ENCODE results near the gene SFXN5.

DNA sequence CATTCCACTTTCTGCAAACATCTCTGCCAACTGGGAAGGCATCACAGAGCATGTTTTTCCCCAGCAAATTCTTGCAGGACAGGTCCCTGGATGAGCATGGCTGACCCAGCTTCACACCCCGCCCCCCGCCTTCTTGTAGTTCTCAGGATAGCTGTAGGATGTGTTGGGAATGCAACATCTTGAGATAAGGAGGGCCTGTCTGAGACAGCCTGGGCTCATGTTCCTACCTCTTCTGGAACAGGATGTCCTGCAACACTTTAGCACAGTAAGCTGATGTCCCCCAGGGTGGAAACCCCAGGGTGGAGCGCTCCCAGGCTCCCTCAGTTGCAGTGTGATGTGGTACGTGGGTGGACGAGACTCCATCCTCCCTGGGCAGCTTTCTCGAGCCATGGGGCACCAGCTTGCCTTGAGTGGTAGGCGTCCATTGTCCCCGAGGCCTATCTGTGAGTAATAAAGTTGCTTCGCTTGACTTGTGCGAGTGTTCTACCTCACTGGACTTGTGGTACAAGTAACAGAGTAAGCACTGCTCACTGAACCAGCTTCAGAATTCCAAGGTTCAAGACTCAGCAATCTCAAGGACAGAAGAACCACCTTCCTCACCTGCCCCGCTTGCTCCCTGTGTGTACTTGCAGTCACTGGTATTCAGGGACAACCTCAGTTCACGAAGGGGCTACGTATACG lies 105.6 kb downstream of the SFXN5 start:
- TF ChIP-seq, protein P1, sequence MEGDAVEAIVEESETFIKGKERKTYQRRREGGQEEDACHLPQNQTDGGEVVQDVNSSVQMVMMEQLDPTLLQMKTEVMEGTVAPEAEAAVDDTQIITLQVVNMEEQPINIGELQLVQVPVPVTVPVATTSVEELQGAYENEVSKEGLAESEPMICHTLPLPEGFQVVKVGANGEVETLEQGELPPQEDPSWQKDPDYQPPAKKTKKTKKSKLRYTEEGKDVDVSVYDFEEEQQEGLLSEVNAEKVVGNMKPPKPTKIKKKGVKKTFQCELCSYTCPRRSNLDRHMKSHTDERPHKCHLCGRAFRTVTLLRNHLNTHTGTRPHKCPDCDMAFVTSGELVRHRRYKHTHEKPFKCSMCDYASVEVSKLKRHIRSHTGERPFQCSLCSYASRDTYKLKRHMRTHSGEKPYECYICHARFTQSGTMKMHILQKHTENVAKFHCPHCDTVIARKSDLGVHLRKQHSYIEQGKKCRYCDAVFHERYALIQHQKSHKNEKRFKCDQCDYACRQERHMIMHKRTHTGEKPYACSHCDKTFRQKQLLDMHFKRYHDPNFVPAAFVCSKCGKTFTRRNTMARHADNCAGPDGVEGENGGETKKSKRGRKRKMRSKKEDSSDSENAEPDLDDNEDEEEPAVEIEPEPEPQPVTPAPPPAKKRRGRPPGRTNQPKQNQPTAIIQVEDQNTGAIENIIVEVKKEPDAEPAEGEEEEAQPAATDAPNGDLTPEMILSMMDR (IDR thresholded peaks at IDR 0.05), result no peak
- TF ChIP-seq POLR2A (IDR thresholded peaks at IDR 0.05), result no peak

Measured in Peyer's patch (tissue), 4 donors.